ENCODE data around the gene ARRDC2. TPM values are rescaled to one million over a fixed set of nuclear protein-coding genes. Genes with fewer than 3 reads are reported as not detected.

ARRDC2 gene
- polyA plus RNA-seq, 3 donors: 13.8 to 99.8 (median 23.9) TPM

GRCh38 chr19:18062028-18062427 lies 54.1 kb downstream of the ARRDC2 start:
- 89% methylated on average over 7 of the region's 8 CpGs for WGBS (ENCODE audit: insufficient coverage)
- peaks cover 5 to 16% of the 10 kb centered on the region in 2 donors for H3K36me3 Mint-ChIP-seq
- H3K27me3 ChIP-seq (ENCODE audit: control insufficient read depth in 2 of 2, insufficient read depth in 2 of 2, low read length in 2 of 2): no peaks in the 10 kb centered on the region
- no peak overlapping the region for H3K27ac Mint-ChIP-seq
- no peaks in the 10 kb centered on the region for H3K9me3 ChIP-seq (replicated peaks in 1 of 2; ENCODE audit: control insufficient read depth in 1 of 2, insufficient read depth in 1 of 2, low read length in 2 of 2)
- H3K27me3 Mint-ChIP-seq (ENCODE audit: low read depth in 3 of 3): peaks cover 0 to 3% (median 0%) of the 10 kb centered on the region in 3 donors
- H3K9ac ChIP-seq (ENCODE audit: insufficient read depth, low read length, poor library complexity, severe bottlenecking): no peak overlapping the region
- no peak overlapping the region for H3K4me3 Mint-ChIP-seq
- H3K27ac ChIP-seq (ENCODE audit: low read depth in 1 of 2, low read length in 2 of 2): no peak overlapping the region
- peaks cover 0 to 4% (median 1%) of the 10 kb centered on the region in 7 donors for H3K9me3 Mint-ChIP-seq
- H2AFZ ChIP-seq (ENCODE audit: insufficient read depth, low read depth, low read length, poor library complexity, severe bottlenecking): no peak overlapping the region
- H3K36me3 ChIP-seq (replicated peaks in 1 of 2; ENCODE audit: control insufficient read depth in 1 of 2, insufficient read depth in 2 of 2, low read length in 2 of 2): no peaks in the 10 kb centered on the region
- peaks cover 15% of the 10 kb centered on the region for H3K4me1 Mint-ChIP-seq
- no peak overlapping the region for H3K4me2 ChIP-seq (replicated peaks; ENCODE audit: extremely low read depth, low read length, poor library complexity, severe bottlenecking)
- H3K79me2 ChIP-seq (ENCODE audit: insufficient read depth, low read length): no peaks in the 10 kb centered on the region
- TF ChIP-seq, protein P1, sequence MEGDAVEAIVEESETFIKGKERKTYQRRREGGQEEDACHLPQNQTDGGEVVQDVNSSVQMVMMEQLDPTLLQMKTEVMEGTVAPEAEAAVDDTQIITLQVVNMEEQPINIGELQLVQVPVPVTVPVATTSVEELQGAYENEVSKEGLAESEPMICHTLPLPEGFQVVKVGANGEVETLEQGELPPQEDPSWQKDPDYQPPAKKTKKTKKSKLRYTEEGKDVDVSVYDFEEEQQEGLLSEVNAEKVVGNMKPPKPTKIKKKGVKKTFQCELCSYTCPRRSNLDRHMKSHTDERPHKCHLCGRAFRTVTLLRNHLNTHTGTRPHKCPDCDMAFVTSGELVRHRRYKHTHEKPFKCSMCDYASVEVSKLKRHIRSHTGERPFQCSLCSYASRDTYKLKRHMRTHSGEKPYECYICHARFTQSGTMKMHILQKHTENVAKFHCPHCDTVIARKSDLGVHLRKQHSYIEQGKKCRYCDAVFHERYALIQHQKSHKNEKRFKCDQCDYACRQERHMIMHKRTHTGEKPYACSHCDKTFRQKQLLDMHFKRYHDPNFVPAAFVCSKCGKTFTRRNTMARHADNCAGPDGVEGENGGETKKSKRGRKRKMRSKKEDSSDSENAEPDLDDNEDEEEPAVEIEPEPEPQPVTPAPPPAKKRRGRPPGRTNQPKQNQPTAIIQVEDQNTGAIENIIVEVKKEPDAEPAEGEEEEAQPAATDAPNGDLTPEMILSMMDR (IDR thresholded peaks at IDR 0.05): no peak
- no peaks in the 10 kb centered on the region for H4K20me1 ChIP-seq (ENCODE audit: insufficient read depth, low read length)
- H3K4me3 ChIP-seq (replicated peaks in 1 of 3; ENCODE audit: low read depth in 2 of 3, low read length in 3 of 3): no peak overlapping the region
- DNase-seq: no peak
- H3K4me1 ChIP-seq (ENCODE audit: control insufficient read depth in 1 of 2, insufficient read depth in 2 of 2, low read length in 2 of 2): peaks cover 14 to 15% of the 10 kb centered on the region in 2 donors
- intact Hi-C loops (cut with micrococcal nuclease): loop anchor here (5.0 to 10.0 kb wide), 2 partner anchors 190 to 193 kb away; a partner anchor contains a TSS

GRCh38 chr19:18063463-18063862 lies 55.5 kb downstream of the ARRDC2 start:
- H3K4me3 Mint-ChIP-seq: no peak overlapping the region
- 86% methylated on average over 3 of the region's 5 CpGs for WGBS (ENCODE audit: insufficient coverage)
- intact Hi-C loops (cut with micrococcal nuclease): loop anchor here (5.0 to 10.0 kb wide), 2 partner anchors 189 to 191 kb away; a partner anchor contains a TSS

More at GRCh38 chr19:18063463-18063862, 55.5 kb downstream of the ARRDC2 start:
- H3K27ac Mint-ChIP-seq: peak overlapping the region in 2 of 7 donors; percentile 1 to 85
- Histone ChIP-seq H3K79me2 (ENCODE audit: insufficient read depth, low read length) (no peaks in the 10 kb centered on the region), H3K36me3 (replicated peaks in 1 of 2; ENCODE audit: control insufficient read depth in 1 of 2, insufficient read depth in 2 of 2, low read length in 2 of 2) (no peaks in the 10 kb centered on the region), H3K4me1 (ENCODE audit: control insufficient read depth in 1 of 2, insufficient read depth in 2 of 2, low read length in 2 of 2) (peaks cover 3 to 4% of the 10 kb centered on the region in 2 donors), H3K4me3 (replicated peaks in 1 of 3; ENCODE audit: low read depth in 2 of 3, low read length in 3 of 3) (no peak overlapping the region), H3K27me3 (ENCODE audit: control insufficient read depth in 2 of 2, insufficient read depth in 2 of 2, low read length in 2 of 2) (no peaks in the 10 kb centered on the region), H3K4me2 (replicated peaks; ENCODE audit: extremely low read depth, low read length, poor library complexity, severe bottlenecking) (no peak overlapping the region), H4K20me1 (ENCODE audit: insufficient read depth, low read length) (no peaks in the 10 kb centered on the region), H3K9ac (ENCODE audit: insufficient read depth, low read length, poor library complexity, severe bottlenecking) (no peak overlapping the region), H3K9me3 (replicated peaks in 1 of 2; ENCODE audit: control insufficient read depth in 1 of 2, insufficient read depth in 1 of 2, low read length in 2 of 2) (no peaks in the 10 kb centered on the region), H2AFZ (ENCODE audit: insufficient read depth, low read depth, low read length, poor library complexity, severe bottlenecking) (no peak overlapping the region), H3K27ac (ENCODE audit: low read depth in 1 of 2, low read length in 2 of 2) (no peak overlapping the region)
- peaks cover 0 to 4% (median 1%) of the 10 kb centered on the region in 7 donors for H3K9me3 Mint-ChIP-seq
- TF ChIP-seq, protein P1 (IDR thresholded peaks at IDR 0.05): peak; percentile 55
- H3K4me1 Mint-ChIP-seq: peaks cover 5% of the 10 kb centered on the region
- H3K27me3 Mint-ChIP-seq (ENCODE audit: low read depth in 3 of 3): peaks cover 0 to 1% (median 0%) of the 10 kb centered on the region in 3 donors
- H3K36me3 Mint-ChIP-seq: peaks cover 5 to 16% of the 10 kb centered on the region in 2 donors
- DNase-seq: peak in 1 of 3 donors; percentile 44

Small RNAs within 50 kb of the gene (small RNA-seq; reads per million reads assigned to genes)
- not detected for gene RNA5SP468 (ENCODE audit: insufficient read length, low read depth)

Other genes with a start within 250 kb of the ARRDC2 start
- gene B3GNT3, start 213.0 kb upstream of the ARRDC2 start, polyA plus RNA-seq: not detected
- gene INSL3, start 186.7 kb upstream of the ARRDC2 start, polyA plus RNA-seq: 1 to 10 TPM in 1 of 3 donors, under 1 TPM in 2; 0.25 to 1.7 (median 0.64) TPM
- 10 to 100 TPM; 13.8 to 44.6 (median 34.0) TPM for gene JAK3, start 160.2 kb upstream of the ARRDC2 start, polyA plus RNA-seq
- gene RPL18A, start 148.3 kb upstream of the ARRDC2 start, polyA plus RNA-seq: 1,000 to 10,000 TPM; 1,189 to 1,285 (median 1,268) TPM
- under 1 TPM in 1 of 3 donors, not detected in 2; 0.03 TPM for gene SLC5A5, start 136.2 kb upstream of the ARRDC2 start, polyA plus RNA-seq
- gene CCDC124, start 75.2 kb upstream of the ARRDC2 start, polyA plus RNA-seq: 10 to 100 TPM; 29.7 to 66.3 (median 29.7) TPM
- not detected for gene KCNN1, start 41.1 kb upstream of the ARRDC2 start, polyA plus RNA-seq
- gene IL12RB1, start 78.8 kb downstream of the ARRDC2 start, polyA plus RNA-seq: 10 to 100 TPM in 1 of 3 donors, 1 to 10 TPM in 2; 7.8 to 17.5 (median 7.9) TPM
- 10 to 100 TPM in 2 of 3 donors, 1 to 10 TPM in 1; 6.8 to 34.0 (median 12.4) TPM for gene MAST3, start 89.6 kb downstream of the ARRDC2 start, polyA plus RNA-seq
- gene PIK3R2, start 145.0 kb downstream of the ARRDC2 start, polyA plus RNA-seq: 1 to 10 TPM in 2 of 3 donors, under 1 TPM in 1; 0.99 to 7.7 (median 2.0) TPM
- 1,000 to 10,000 TPM; 3,608 to 6,022 (median 4,550) TPM for gene IFI30, start 165.6 kb downstream of the ARRDC2 start, polyA plus RNA-seq
- 10 to 100 TPM; 14.3 to 20.2 (median 15.0) TPM for gene MPV17L2, start 185.0 kb downstream of the ARRDC2 start, polyA plus RNA-seq
- gene RAB3A, start 195.9 kb downstream of the ARRDC2 start, polyA plus RNA-seq: 1 to 10 TPM in 1 of 3 donors, under 1 TPM in 2; 0.55 to 8.7 (median 0.56) TPM
- gene PDE4C, start 218.3 kb downstream of the ARRDC2 start, polyA plus RNA-seq: not detected

Measured in CD14-positive monocyte (primary cell).